B cell (primary cell): Measurements from ENCODE around the gene FBLN5. TPM values are rescaled to one million over a fixed set of nuclear protein-coding genes. Genes with fewer than 3 reads are reported as not detected.

Experiments used
- ATAC-seq: fragments of 200-7000 bp; cut with Tn5 transposase; one replicate; pipeline ENCODE4 v1.10.0; 2021; ENCODE audit warnings: low read depth, mild to moderate bottlenecking, moderate number of reproducible peaks, moderate library complexity
- CTCF ChIA-PET: fragments of 350-600 bp; sonication (Branson Sonifier 250); formaldehyde crosslinking; loops from one replicate; lab custom pipeline; 2021; ENCODE audit warnings: antibody characterized with exemption, inconsistent platforms; lab: Charles Lee
- POLR2A ChIA-PET: fragments of 350-600 bp; sonication (Branson Sonifier 250); formaldehyde crosslinking; loops from one replicate; lab custom pipeline; 2021; ENCODE audit warnings: antibody characterized with exemption; lab: Charles Lee
- DNase-seq: peaks from one replicate; pipeline ENCODE4 v3.0.0; 2013
- H2AFZ ChIP-seq: 2 replicates; pipeline ENCODE4 v1.6.1; 2012; ENCODE audit warnings: mild to moderate bottlenecking, low read depth, low read length; ENCODE audit not compliant: insufficient read depth, poor library complexity, severe bottlenecking
- H3K27ac ChIP-seq, 2 donors: 1 replicate in 1 of 2; 2 replicates in 1 of 2; pipeline ENCODE4 v1.5.1; 2012 to 2013; ENCODE audit warnings: low read length in 2 of 2, mild to moderate bottlenecking in 2 of 2, moderate library complexity in 1 of 2
- H3K27me3 ChIP-seq, 4 experiments: fragments of 200-600 bp in 1 of 4; sonication (generic) in 1 of 4; replicated peaks in 1 of 4; 1 replicate in 2 of 4; 2 replicates in 2 of 4; pipeline versions ENCODE4 v1.6.1 to v1.7.0; 2013 to 2016; ENCODE audit warnings: low read length in 3 of 4, mild to moderate bottlenecking in 2 of 4, mixed read lengths in 1 of 4, moderate library complexity in 1 of 4; ENCODE audit not compliant: insufficient read depth in 4 of 4, control insufficient read depth in 3 of 4; ENCODE audit errors: control extremely low read depth in 1 of 4
- H3K36me3 ChIP-seq, 2 experiments: replicated peaks in 1 of 2; 1 replicate in 1 of 2; 2 replicates in 1 of 2; pipeline versions ENCODE4 v1.6.1 to v1.7.1; 2013; ENCODE audit warnings: low read length in 1 of 2; ENCODE audit not compliant: insufficient read depth in 2 of 2, control insufficient read depth in 1 of 2; ENCODE audit errors: control extremely low read depth in 1 of 2, extremely low read depth in 1 of 2
- H3K4me1 ChIP-seq, 2 donors: fragments of 200-600 bp in 1 of 2; sonication (generic) in 1 of 2; 1 replicate in 1 of 2; 2 replicates in 1 of 2; pipeline versions ENCODE4 v1.5.1 to v1.6.1; 2013 to 2017; ENCODE audit warnings: low read length in 2 of 2; ENCODE audit not compliant: control insufficient read depth in 2 of 2, insufficient read depth in 2 of 2
- H3K4me2 ChIP-seq: replicated peaks from 2 replicates; pipeline ENCODE3; 2012; ENCODE audit warnings: mild to moderate bottlenecking, low read depth, low read length; ENCODE audit not compliant: poor library complexity, severe bottlenecking
- H3K4me3 ChIP-seq, 5 experiments: fragments of 200-600 bp in 1 of 5; sonication (generic) in 1 of 5; 1 replicate in 3 of 5; 2 replicates in 2 of 5; pipeline versions ENCODE4 v1.5.1 to v1.7.0; 2011 to 2016; ENCODE audit warnings: low read length in 4 of 5, mild to moderate bottlenecking in 4 of 5, low read depth in 2 of 5, control low read depth in 1 of 5, moderate library complexity in 1 of 5; ENCODE audit not compliant: insufficient read depth in 1 of 5; ENCODE audit errors: control extremely low read depth in 1 of 5, extremely low read depth in 1 of 5
- H3K79me2 ChIP-seq: fragments of 200-600 bp; sonication (generic); one replicate; pipeline ENCODE4 v1.6.0; 2016; ENCODE audit warnings: low read length; ENCODE audit not compliant: control insufficient read depth, insufficient read depth
- H3K9ac ChIP-seq: fragments of 200-600 bp; sonication (generic); 2 replicates; pipeline ENCODE4 v1.6.1; 2017; ENCODE audit warnings: mild to moderate bottlenecking, low read length, moderate library complexity
- H3K9me3 ChIP-seq, 3 donors: one replicate each; pipeline versions ENCODE4 v1.6.1 to v1.7.1; 2013; ENCODE audit warnings: low read length in 2 of 3; ENCODE audit not compliant: control insufficient read depth in 2 of 3, insufficient read depth in 1 of 3; ENCODE audit errors: control extremely low read depth in 1 of 3
- H4K20me1 ChIP-seq: 2 replicates; pipeline ENCODE4 v1.6.0; 2012; ENCODE audit warnings: mild to moderate bottlenecking, low read length; ENCODE audit not compliant: insufficient read depth, control insufficient read depth, poor library complexity, severe bottlenecking
- H3K27ac Mint-ChIP-seq: one replicate; pipeline ENCODE4 v1.8.0; 2021; ENCODE audit warnings: mixed read lengths
- H3K27me3 Mint-ChIP-seq: one replicate; pipeline ENCODE4 v1.8.0; 2021; ENCODE audit warnings: mixed read lengths
- H3K4me1 Mint-ChIP-seq: one replicate; pipeline ENCODE4 v1.8.0; 2021; ENCODE audit warnings: mixed read lengths
- H3K4me3 Mint-ChIP-seq: one replicate; pipeline ENCODE4 v1.8.0; 2021; ENCODE audit warnings: mixed read lengths
- H3K9me3 Mint-ChIP-seq: one replicate; pipeline ENCODE4 v1.8.0; 2022; ENCODE audit warnings: mixed read lengths; ENCODE audit not compliant: insufficient read depth
- EZH2 ChIP-seq: IDR thresholded peaks from 2 replicates; pipeline ENCODE4 v1.6.1; 2012; ENCODE audit warnings: borderline replicate concordance, low read depth, mild to moderate bottlenecking, moderate library complexity, low read length; ENCODE audit not compliant: insufficient read depth, poor library complexity, severe bottlenecking
- WGBS: methylation state at CpG from one replicate; pipeline ENCODE4 v1.1.5; 2013; ENCODE audit warnings: missing lambda C conversion rate; ENCODE audit not compliant: insufficient coverage; 5-methylcytosine and 5-hydroxymethylcytosine counted together
- intact Hi-C: fragments of 100-400 bp; cut with micrococcal nuclease; formaldehyde crosslinking; loops from one replicate; pipeline ENCODE4 v1.10.0; 2022
- polyA plus RNA-seq: library from polyadenylated mRNA; depleted of rRNA; stranded (reverse); fragments of >200 nt; gene quantifications from 2 replicates; pipeline ENCODE4 v1.2.3, GENCODE V29; 2012
- total RNA-seq, 2 donors: library from RNA; stranded (reverse); fragments of 120-200 nt in 1 of 2; gene quantifications; 1 replicate in 1 of 2; 2 replicates in 1 of 2; pipeline versions ENCODE4 v1.2.3 to v1.2.4, GENCODE V29; 2013 to 2022
- TF ChIP-seq, protein P1 (sequence below): fragments of 200-600 bp; IDR thresholded peaks from one replicate; pipeline ENCODE4 v1.8.0; 2022; ENCODE audit warnings: antibody characterized with exemption, mild to moderate bottlenecking

The FBLN5 gene
- total and polyA plus RNA-seq, 2 donors (not counting 1 experiment from before 2014, with no cell fraction given) = 0.31 to 0.37 TPM

DNA sequence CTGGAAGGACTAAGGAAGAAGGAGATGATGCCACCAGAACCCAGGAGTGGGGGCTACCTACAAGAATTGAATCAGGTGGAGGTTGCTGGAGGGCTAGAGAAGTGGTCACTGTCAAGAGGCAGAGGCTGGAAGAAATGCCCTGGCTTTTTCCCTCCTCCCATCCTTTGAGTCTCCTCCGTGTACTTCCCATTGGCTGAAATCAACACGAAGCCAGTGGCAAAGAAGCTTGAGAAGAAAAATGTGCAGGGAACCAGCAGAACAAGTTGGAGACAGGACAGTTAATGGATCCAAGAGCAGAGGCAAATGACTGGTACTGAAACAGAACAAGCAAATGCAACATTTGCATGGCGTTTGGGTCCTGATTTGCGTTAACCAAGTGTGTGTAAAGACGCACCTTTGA, 9.1 kb upstream of the FBLN5 start:
- Histone ChIP-seq H3K79me2 (no peaks in the 10 kb centered on the region), H3K4me3 (no peak overlapping the region), H2AFZ (no peak overlapping the region), H3K27me3 (peaks cover 0 to 2% (median 0%) of the 10 kb centered on the region in 4 experiments), H4K20me1 (no peaks in the 10 kb centered on the region), H3K36me3 (no peaks in the 10 kb centered on the region), H3K4me1 (no peaks in the 10 kb centered on the region), H3K27ac (no peak overlapping the region), H3K9ac (no peak overlapping the region), H3K4me2 (no peak overlapping the region), H3K9me3 (no peaks in the 10 kb centered on the region)
- ATAC-seq (no peak), DNase-seq (no peak)
- Mint-ChIP-seq H3K4me1 (no peaks in the 10 kb centered on the region), H3K4me3 (no peak overlapping the region), H3K9me3 (no peaks in the 10 kb centered on the region), H3K27me3 (peaks cover 21% of the 10 kb centered on the region), H3K27ac (no peak overlapping the region)
- CTCF ChIA-PET = no interaction called here
- TF ChIP-seq, protein P1, sequence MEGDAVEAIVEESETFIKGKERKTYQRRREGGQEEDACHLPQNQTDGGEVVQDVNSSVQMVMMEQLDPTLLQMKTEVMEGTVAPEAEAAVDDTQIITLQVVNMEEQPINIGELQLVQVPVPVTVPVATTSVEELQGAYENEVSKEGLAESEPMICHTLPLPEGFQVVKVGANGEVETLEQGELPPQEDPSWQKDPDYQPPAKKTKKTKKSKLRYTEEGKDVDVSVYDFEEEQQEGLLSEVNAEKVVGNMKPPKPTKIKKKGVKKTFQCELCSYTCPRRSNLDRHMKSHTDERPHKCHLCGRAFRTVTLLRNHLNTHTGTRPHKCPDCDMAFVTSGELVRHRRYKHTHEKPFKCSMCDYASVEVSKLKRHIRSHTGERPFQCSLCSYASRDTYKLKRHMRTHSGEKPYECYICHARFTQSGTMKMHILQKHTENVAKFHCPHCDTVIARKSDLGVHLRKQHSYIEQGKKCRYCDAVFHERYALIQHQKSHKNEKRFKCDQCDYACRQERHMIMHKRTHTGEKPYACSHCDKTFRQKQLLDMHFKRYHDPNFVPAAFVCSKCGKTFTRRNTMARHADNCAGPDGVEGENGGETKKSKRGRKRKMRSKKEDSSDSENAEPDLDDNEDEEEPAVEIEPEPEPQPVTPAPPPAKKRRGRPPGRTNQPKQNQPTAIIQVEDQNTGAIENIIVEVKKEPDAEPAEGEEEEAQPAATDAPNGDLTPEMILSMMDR = no peak
- no peak for TF ChIP-seq EZH2
- intact Hi-C loops = no loop called here
- POLR2A ChIA-PET = no interaction called here
- 100% methylated on average over 1 of the region's 5 CpGs for WGBS

DNA sequence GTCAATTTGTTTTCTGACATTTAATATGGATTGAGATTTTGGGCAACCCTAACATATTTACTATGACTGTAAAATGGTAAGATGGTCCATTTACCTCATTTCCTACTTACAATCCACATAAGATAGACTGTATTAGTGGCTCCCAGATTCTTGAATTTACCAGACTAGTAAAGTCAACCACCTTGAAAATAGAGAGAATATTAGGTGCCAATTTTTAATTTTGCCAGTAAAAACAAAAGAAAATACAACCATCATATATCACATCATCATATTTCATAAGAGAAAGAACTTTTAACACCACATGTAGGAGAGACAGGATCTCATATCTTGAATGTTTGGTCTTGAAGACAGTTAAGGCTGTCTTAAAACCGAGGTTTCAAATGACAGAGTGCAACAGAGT, 7.7 kb upstream of the FBLN5 start:
- Histone ChIP-seq H4K20me1 (no peaks in the 10 kb centered on the region), H3K9ac (no peak overlapping the region), H3K36me3 (no peaks in the 10 kb centered on the region), H3K9me3 (no peaks in the 10 kb centered on the region), H3K27ac (no peak overlapping the region), H3K27me3 (peaks cover 0 to 2% (median 0%) of the 10 kb centered on the region in 4 experiments), H2AFZ (no peak overlapping the region), H3K4me1 (no peaks in the 10 kb centered on the region), H3K4me2 (no peak overlapping the region), H3K4me3 (no peak overlapping the region), H3K79me2 (no peaks in the 10 kb centered on the region)
- no CpG with 5 or more reads among the region's 1 CpG for WGBS
- TF ChIP-seq, protein P1 = no peak
- no peak for TF ChIP-seq EZH2
- peaks cover 25% of the 10 kb centered on the region for H3K27me3 Mint-ChIP-seq
- no peak for ATAC-seq
- H3K4me3 Mint-ChIP-seq = no peak overlapping the region
- no peak for DNase-seq
- intact Hi-C loops = no loop called here
- H3K9me3 Mint-ChIP-seq = no peaks in the 10 kb centered on the region
- H3K4me1 Mint-ChIP-seq = no peaks in the 10 kb centered on the region
- POLR2A ChIA-PET = no interaction called here
- H3K27ac Mint-ChIP-seq = no peak overlapping the region
- CTCF ChIA-PET = interaction anchor here (1.2 kb wide), 1 partner anchor 20 kb away, joined by 3 read pairs; no protein-coding TSS in a partner anchor
